NCI-H1417 treated with DMSO at 0.1 percent for 48 hours (cell line): ENCODE data around the gene LSMEM2.
"Not testable (repeated sequence)": the region's sequence is repeated elsewhere in the genome, so short reads cannot be mapped to it uniquely, and the experiment has no call there.

Experiments used
- DNase-seq: peaks from one replicate; lab custom pipeline; 2025; lab: John Stamatoyannopoulos, UW

LSMEM2 gene

GRCh38 chr3:50298836-50299637 lies 20.1 kb downstream of the LSMEM2 start, which contains the start of the genes HYAL3 and NAA80:
HYAL3 (minus strand) TSS chr3:50299405; CDS start chr3:50295602, 3,803 bp downstream.
NAA80 (minus strand) TSS chr3:50299405; CDS start chr3:50297463, 1,942 bp downstream.
- DNase-seq = peak; percentile 69

GRCh38 chr3:50299638-50299928 lies 20.7 kb downstream of the LSMEM2 start:
- DNase-seq = no peak

DNA sequence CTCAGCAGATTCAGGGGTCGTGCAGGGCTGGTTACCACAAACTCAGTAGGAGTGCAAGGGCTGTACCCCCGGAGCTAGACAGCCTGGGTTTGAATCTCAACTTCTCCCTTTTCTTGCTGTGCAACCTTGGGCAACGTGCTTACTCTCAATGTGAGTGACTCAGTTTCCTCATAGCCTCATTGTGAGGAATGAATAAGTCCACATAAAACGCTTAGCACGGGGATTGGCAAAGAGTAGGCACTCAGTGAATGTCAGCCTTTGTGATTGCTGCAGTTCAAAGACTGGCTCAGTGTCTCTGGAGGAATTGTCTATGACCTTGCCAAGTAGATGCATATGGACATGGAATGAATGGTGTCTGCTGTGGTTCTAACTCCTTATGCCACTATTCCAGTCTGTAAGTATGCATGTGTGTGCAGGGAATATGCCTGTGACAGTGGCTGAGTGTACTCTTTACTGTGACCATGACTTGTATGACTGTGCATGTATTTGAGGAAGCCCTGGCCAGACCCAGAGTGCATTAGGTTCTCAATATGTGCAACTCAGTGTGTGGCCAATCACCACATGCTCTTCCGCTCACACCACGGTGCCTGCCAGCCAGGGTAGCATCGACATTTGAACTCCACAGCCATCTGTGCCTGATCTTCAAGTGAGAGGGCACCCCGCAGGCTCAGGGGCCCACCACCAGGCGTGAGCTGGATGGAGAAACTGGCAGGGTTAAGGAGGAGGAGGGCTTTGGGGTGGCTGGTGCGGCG lies 21.2 kb downstream of the LSMEM2 start:
- no peak for DNase-seq

- no peak for DNase-seq
Observed at GRCh38 chr3:50300681-50301254, 21.9 kb downstream of the LSMEM2 start.

DNA sequence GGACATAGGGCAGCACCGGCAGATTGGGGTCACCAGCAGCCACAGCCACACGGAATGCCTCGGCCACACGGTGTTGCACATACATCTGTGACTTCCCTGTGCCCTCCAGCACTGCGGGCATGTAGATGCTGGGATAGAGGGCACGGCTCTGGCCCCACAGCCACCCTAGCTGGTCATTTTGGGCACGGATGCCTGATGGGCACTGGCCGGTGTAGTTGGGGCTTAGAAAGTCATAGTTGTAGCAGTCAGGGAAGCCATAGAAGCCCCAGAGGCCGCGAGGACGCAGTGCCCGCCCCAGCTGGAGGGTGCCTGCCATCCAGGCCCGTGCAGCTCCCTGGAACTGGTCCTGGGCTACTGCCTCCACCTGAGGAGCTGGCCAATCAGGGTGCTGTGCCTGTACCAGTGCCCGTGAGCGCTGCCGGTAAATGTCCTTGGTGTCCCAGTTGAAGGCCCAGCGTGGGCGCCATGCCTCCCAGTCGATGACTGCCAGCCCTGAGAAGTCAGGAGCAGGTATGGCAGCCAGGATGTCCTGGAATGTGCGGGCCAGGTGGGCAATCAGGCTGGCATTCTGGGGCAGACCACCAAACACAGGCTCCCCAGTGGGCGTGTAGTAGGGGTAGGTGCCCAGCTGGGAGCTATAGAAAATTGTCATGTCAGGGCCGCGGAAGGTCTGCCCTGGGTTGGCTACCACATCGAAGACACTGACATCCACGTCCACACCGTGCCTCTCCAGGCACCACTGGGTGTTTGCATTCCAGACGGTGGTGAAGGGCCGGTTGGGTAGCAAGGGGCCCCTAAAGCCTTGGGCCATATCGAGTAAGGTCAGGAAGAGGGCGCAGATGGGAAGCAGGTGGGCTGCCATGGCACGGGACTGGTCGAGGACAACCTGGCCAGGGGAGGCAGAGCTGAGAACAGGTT lies 23.5 kb downstream of the LSMEM2 start:
- DNase-seq = no peak

GRCh38 chr3:50303013-50303815 lies 24.3 kb downstream of the LSMEM2 start, which contains the start of gene HYAL1:
HYAL1 (minus strand) TSS chr3:50303574; CDS start chr3:50302956, 618 bp downstream.
- DNase-seq = no peak

- DNase-seq = no peak
Observed at GRCh38 chr3:50304601-50305000, 25.7 kb downstream of the LSMEM2 start.

DNA sequence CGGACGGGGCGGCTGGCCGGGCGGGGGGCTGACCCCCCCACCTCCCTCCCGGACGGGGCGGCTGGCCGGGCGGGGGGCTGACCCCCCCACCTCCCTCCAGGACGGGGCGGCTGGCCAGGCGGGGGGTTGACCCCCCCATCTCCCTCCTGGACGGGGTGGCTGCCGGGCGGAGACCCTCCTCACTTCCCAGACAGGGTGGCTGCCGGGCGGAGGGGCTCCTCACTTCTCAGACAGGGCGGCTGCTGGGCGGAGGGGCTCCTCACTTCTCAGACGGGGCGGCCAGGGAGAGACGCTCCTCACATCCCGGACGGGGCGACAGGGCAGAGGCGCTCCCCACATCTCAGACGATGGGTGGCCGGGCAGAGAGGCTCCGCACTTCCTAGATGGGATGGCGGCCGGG lies 33.2 kb downstream of the LSMEM2 start:
- DNase-seq = not testable (repeated sequence)

- no peak for DNase-seq
Observed at GRCh38 chr3:50314342-50314741, 35.5 kb downstream of the LSMEM2 start.

DNA sequence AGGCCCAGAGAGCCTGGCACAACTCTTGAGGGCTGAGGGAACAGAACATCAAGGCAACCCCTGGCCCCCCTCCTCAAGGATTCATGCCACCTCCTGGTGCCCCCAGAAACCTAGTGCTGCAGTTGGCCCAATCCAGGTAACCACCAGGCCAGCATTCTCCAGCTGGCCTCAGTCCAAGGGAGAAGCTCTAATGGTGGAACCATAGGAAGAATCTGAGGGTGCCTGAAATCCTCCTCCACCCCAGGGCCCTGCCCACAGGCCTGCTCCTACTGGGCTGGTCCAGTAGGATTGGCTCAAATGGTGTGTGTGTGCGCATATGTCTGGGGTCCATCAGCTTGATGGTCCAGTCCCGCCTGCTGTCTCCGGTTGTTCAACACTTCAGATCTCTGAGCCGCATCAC lies 35.9 kb downstream of the LSMEM2 start:
- DNase-seq = no peak

DNA sequence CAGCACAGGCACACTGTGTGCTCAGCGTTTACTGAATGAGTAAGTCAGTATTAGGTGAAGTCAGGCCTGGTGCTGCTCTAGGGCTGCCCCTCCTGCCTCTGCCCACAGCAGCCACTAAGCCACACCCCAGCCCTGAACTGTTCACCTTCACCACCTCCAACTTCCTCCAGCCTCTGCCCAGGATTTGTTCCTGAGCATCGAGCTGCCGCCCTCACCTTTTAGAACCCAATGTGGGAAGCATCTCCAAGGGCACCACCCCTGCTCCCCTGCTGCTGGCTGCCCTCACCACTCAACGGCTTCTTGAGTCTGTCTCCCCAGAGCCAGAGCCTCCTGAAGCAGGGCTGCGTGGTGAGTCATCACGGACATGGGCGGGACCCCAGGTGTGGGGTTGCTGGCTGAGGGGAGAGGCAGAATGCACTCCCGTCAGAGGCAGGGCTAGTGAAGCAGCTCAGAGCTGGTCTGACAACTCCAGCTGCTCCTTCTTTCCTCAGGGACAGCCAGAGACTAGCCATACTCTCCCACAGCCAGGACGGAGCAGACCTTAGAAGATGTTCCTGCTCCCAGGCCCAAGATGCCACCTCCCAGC lies 37.9 kb downstream of the LSMEM2 start:
- DNase-seq = no peak

DNA sequence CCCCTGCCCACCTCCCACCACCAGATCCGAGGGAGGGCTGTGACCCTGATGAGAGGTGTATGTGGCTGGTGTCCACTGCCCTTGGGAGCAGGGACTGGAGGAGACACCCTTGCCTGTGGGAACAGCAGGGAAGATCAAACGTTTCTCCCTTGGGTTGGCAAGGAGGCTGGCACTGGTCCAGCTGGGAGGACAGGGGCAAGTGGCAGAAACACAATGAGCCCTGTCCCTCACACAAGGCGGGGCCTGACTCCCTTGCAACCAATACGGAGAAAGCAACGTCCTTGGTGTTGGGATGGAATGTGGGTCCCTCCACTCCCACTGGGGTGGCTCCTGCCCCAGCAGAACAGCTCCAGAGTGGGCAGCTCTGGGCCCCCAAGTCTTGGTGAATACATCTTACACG lies 38.4 kb downstream of the LSMEM2 start:
- no peak for DNase-seq

DNA sequence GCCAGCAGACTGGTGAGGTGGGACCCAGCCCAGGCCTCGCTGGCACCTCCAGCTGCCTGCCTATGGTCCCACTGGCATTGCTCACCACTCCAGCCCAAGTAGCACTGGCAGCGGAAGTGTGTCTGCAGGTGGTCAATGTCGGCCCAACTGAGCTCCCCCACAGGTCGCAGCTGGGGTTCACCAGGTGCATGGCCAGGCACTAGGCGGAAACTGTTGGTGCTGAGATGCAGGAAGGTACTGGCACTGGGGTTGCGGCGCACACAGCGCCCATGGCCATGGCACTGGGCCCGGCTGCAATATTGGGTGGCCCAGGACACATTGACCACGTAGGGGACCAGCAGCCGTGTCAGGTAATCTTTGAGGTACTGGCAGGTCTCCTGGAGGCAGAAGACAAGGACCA lies 39.3 kb downstream of the LSMEM2 start:
- no peak for DNase-seq

- no peak for DNase-seq
Observed at GRCh38 chr3:50318615-50319014, 39.7 kb downstream of the LSMEM2 start.

DNA sequence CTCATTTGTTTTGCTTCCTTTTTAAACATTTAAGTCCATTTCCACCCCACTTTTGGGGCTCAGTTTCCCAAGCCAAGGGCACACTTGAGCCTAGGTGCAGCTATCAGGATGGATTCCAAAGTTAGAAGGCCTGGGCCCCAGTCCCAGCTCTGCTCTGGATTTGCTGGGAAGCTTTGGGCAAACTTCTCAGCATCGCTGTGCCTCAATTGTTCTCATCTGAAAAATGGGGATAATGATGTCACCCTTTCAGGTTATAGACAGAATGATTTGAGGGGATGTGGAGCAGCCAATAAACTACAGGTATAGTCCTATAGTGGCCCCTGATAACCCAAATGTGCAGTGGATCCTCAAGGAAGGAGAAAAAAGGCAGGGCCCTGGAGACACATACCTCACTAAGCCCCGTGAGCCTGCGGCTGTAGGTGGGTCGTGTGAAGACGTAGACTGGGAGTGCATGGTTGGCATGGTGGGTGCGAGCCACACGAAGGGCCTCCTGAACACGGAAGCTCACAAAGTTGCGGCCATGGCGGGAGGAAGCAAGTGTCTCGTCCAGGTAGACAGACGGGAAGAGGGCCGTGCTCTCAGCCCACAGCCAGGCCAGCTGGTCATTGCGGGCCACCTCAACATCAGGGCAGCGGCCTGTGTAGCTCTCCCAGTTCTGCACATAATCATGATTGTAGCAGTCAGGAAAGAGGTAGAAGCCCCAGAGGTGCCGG lies 40.5 kb downstream of the LSMEM2 start:
- DNase-seq = no peak

DNA sequence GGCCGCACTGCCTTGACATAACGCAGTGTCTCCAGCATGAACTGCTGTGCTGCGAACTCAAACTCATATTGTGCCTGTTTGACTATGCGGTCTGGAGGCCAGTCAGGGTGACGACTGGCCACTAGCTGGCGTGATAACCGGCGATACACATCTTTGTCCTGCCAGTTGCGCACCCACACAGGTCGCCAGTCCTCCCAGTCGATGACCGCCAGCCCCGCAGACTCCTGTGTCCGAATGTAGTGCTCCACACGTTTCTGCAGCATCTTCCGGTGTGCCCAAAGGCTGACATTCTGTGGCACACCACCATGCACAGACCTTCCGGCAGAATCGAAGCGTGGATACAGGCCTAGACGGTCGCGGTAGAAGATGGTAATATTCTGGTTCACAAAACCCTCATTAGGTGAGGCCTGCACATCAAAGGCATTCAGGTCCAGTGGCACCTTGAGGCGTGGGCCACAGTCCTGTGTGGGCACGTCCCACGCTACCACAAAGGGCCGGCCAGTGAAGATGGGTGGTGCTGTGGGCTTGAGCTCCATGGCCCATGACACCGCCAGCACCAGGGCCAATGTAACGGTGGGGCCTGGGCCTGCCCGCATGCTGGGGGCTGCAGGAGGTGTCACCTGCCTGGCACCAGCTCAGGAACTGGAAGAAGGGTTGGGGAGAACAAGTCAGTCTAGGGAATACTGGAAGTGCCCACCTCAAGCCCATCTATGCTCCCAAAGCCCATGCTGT lies 41.2 kb downstream of the LSMEM2 start:
- DNase-seq = no peak

DNA sequence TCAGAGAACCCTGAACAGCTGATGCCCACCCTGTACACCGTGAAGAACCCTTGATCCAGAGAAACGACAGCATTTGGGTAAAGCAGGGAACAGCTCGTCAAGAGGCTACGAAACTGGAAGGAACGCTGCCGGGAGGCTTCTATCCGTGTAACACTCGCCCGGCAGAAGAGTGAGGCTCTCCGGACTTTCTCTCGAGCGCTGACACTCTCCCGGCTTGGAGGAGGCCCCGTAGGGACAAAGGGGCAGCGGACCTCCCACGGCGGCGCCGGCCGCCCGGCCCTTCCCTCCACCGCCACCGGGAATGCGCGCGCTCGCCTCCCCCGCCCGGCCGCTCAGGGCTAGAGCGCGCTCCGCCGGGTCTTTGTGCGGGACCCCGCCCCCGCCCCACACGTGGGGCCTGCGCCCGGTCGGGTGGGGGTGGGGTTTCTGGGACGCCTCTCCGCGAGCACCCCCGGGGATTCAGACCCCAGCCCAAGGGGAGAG lies 42.0 kb downstream of the LSMEM2 start:
- DNase-seq = no peak

GRCh38 chr3:50321336-50322114 lies 42.6 kb downstream of the LSMEM2 start:
- no peak for DNase-seq

- no peak for DNase-seq
Observed at GRCh38 chr3:50322115-50322385, 43.2 kb downstream of the LSMEM2 start.
